ENCODE data around the gene SBNO2.

DNA sequence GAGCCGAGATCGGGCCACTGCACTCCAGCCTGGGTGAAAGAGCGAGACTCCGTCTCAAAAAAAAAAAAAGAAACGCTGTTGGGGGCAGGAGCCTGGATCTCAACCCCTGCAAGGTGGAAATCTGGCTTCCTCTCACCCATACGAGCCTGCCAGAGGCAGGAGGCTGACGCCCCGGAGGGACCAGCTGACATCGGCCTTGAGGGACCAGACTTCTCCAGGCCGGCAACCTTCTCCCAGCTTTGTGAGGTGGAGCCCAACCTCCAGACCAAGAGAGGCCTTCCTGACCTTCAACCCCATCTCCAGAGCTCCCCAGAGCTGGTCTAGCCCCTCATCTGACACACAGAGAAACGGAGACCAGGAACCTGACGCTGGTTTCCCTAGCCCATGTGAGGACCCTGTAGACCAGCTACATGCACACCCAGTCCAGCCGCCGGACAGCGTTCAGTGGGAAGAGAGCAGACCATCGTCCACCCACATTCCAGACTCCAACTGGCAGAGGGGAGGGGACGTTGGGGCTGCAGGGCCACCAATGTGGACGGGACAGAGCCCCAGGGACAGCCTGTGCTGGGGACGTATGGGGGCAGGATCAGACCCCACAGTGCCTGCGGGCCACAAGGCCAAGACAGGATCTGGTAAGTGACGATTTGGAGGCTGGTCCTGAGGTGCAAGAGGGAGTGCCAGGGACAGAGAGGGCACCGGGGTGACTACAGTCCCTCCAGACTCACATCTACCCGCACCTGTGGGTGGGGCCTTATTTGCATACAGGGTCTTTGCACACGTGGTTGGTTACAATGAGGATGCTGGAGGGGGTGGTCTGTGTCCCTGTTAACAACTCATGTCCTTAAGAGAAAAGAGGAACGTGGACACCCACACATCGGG, 11.4 kb downstream of the SBNO2 start:
- TF ChIP-seq POLR2A (IDR thresholded peaks at IDR 0.05) (no peak), POLR2AphosphoS5 (IDR thresholded peaks at IDR 0.05) (no peak)
- TF ChIP-seq, protein P1, sequence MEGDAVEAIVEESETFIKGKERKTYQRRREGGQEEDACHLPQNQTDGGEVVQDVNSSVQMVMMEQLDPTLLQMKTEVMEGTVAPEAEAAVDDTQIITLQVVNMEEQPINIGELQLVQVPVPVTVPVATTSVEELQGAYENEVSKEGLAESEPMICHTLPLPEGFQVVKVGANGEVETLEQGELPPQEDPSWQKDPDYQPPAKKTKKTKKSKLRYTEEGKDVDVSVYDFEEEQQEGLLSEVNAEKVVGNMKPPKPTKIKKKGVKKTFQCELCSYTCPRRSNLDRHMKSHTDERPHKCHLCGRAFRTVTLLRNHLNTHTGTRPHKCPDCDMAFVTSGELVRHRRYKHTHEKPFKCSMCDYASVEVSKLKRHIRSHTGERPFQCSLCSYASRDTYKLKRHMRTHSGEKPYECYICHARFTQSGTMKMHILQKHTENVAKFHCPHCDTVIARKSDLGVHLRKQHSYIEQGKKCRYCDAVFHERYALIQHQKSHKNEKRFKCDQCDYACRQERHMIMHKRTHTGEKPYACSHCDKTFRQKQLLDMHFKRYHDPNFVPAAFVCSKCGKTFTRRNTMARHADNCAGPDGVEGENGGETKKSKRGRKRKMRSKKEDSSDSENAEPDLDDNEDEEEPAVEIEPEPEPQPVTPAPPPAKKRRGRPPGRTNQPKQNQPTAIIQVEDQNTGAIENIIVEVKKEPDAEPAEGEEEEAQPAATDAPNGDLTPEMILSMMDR (IDR thresholded peaks at IDR 0.05 in 8 of 11, conservative IDR thresholded peaks at IDR 0.05 in 3 of 11) = no peak

Measured in spleen (tissue), 7 donors.